BE2C (cell line): ENCODE data around the gene EFNA2.

Experiments used
- DNase-seq: peaks from one replicate; pipeline ENCODE4 v3.0.0-alpha.2; 2020
- H3K27me3 ChIP-seq: fragments of 250-450 bp; sonication (Bioruptor Pico); 2 replicates; pipeline ENCODE4 v1.5.1; 2020; ENCODE audit warnings: mild to moderate bottlenecking
- H3K36me3 ChIP-seq: fragments of 250-450 bp; sonication (Bioruptor Pico); 2 replicates; pipeline ENCODE4 v1.5.1; 2020; ENCODE audit warnings: mild to moderate bottlenecking
- H3K4me1 ChIP-seq: fragments of 250-450 bp; sonication (Bioruptor Pico); 2 replicates; pipeline ENCODE4 v1.5.1; 2020
- H3K4me3 ChIP-seq: 2 replicates; pipeline ENCODE4 v1.5.1; 2011; ENCODE audit warnings: low read depth, low read length
- H3K9me3 ChIP-seq: fragments of 250-450 bp; sonication (Bioruptor Pico); 2 replicates; pipeline ENCODE4 v1.5.1; 2020
- CTCF ChIP-seq: IDR thresholded peaks from 2 replicates; pipeline ENCODE4 v1.5.1; 2012; ENCODE audit warnings: mild to moderate bottlenecking, low read depth, low read length

Gene EFNA2

GRCh38 chr19:1308718-1309117 is 23.0 kb downstream of the EFNA2 start:
- Histone ChIP-seq H3K4me3 (no peak overlapping the region), H3K9me3 (no peaks in the 10 kb centered on the region), H3K27me3 (no peaks in the 10 kb centered on the region), H3K4me1 (peaks cover 5% of the 10 kb centered on the region), H3K36me3 (no peaks in the 10 kb centered on the region)
- no peak for TF ChIP-seq CTCF
- peak; percentile 32 for DNase-seq

- no peaks in the 10 kb centered on the region for H3K9me3 ChIP-seq
- TF ChIP-seq CTCF, result no peak
- H3K4me3 ChIP-seq, result no peak overlapping the region
- DNase-seq, result peak; percentile 15
- H3K27me3 ChIP-seq, result no peaks in the 10 kb centered on the region
- no peaks in the 10 kb centered on the region for H3K36me3 ChIP-seq
- H3K4me1 ChIP-seq, result peaks cover 6% of the 10 kb centered on the region
Observed at GRCh38 chr19:1309977-1310852, 24.5 kb downstream of the EFNA2 start.

GRCh38 chr19:1310853-1311180 is 25.1 kb downstream of the EFNA2 start:
- no peaks in the 10 kb centered on the region for H3K9me3 ChIP-seq
- no peak overlapping the region for H3K4me3 ChIP-seq

GRCh38 chr19:1311543-1312091 is 25.9 kb downstream of the EFNA2 start:
- H3K27me3 ChIP-seq, result no peaks in the 10 kb centered on the region
- H3K4me1 ChIP-seq, result peaks cover 6% of the 10 kb centered on the region
- H3K9me3 ChIP-seq, result no peaks in the 10 kb centered on the region
- TF ChIP-seq CTCF, result no peak
- H3K4me3 ChIP-seq, result no peak overlapping the region
- DNase-seq, result peak; percentile 20
- no peaks in the 10 kb centered on the region for H3K36me3 ChIP-seq

More at GRCh38 chr19:1310853-1311180, 25.1 kb downstream of the EFNA2 start:
- no peak for TF ChIP-seq CTCF
- Histone ChIP-seq H3K27me3 (no peaks in the 10 kb centered on the region), H3K36me3 (no peaks in the 10 kb centered on the region), H3K4me1 (peaks cover 6% of the 10 kb centered on the region)
- no peak for DNase-seq

- H3K9me3 ChIP-seq, result no peaks in the 10 kb centered on the region
- H3K4me3 ChIP-seq, result no peak overlapping the region
- peak; percentile 56 for DNase-seq
- TF ChIP-seq CTCF, result no peak
- peaks cover 6% of the 10 kb centered on the region for H3K4me1 ChIP-seq
- H3K36me3 ChIP-seq, result no peaks in the 10 kb centered on the region
- H3K27me3 ChIP-seq, result no peaks in the 10 kb centered on the region
Observed at GRCh38 chr19:1312767-1313694, 27.4 kb downstream of the EFNA2 start.
